Measurements from ENCODE around the gene CDKL4.
"Not testable (repeated sequence)": the region's sequence is repeated elsewhere in the genome, so short reads cannot be mapped to it uniquely, and the experiment has no call there.

CDKL4 gene

GRCh38 chr2:39141334-39142271 is 102.2 kb downstream of the CDKL4 start:
- H2AK5ac ChIP-seq (ENCODE audit: low read length, severe bottlenecking): no peak overlapping the region
- no peak overlapping the region for H3K18ac ChIP-seq (ENCODE audit: low read depth in 1 of 2, low read length in 2 of 2)
- no peak overlapping the region for H2BK5ac ChIP-seq (ENCODE audit: low read depth, low read length, poor library complexity, severe bottlenecking)
- H3K36me3 ChIP-seq (ENCODE audit: control insufficient read depth in 1 of 2, insufficient read depth in 2 of 2, low read depth in 1 of 2, low read length in 2 of 2): no peaks in the 10 kb centered on the region
- no peak for DNase-seq
- no peak overlapping the region for H4K8ac ChIP-seq (ENCODE audit: low read length)
- no peak overlapping the region for H3K4me2 ChIP-seq (ENCODE audit: low read length, poor library complexity, severe bottlenecking)
- H3K4me1 ChIP-seq (ENCODE audit: control insufficient read depth, insufficient read depth, low read depth, low read length): no peaks in the 10 kb centered on the region
- H3K4ac ChIP-seq (ENCODE audit: low read depth in 1 of 2, low read length in 2 of 2): no peak overlapping the region
- 63% methylated on average over 4 of the region's 8 CpGs for WGBS
- H2BK15ac ChIP-seq (ENCODE audit: low read depth, poor library complexity, severe bottlenecking): no peak overlapping the region
- no peak overlapping the region for H3K14ac ChIP-seq (ENCODE audit: low read length in 2 of 2)
- no peak overlapping the region for H2BK12ac ChIP-seq (ENCODE audit: low read length in 2 of 2)
- H3K27ac ChIP-seq (ENCODE audit: low read length, poor library complexity, severe bottlenecking): no peak overlapping the region
- no peak overlapping the region for H2AFZ ChIP-seq (ENCODE audit: low read depth, low read length)
- H3K27me3 ChIP-seq (ENCODE audit: control insufficient read depth in 1 of 2, insufficient read depth in 1 of 2, low read length in 2 of 2): no peaks in the 10 kb centered on the region
- no peak overlapping the region for H3K4me3 ChIP-seq (ENCODE audit: insufficient read depth in 1 of 2, low read depth in 1 of 2, low read length in 2 of 2)
- H3K23ac ChIP-seq (ENCODE audit: low read length in 2 of 2): no peak overlapping the region
- no peak overlapping the region for H2BK120ac ChIP-seq (ENCODE audit: low read depth, low read length)
- no peaks in the 10 kb centered on the region for H3K9me3 ChIP-seq (ENCODE audit: control insufficient read depth, low read length)
- H3K79me1 ChIP-seq (replicated peaks; ENCODE audit: low read length, poor library complexity, severe bottlenecking): no peaks in the 10 kb centered on the region
- no peak overlapping the region for H3K9ac ChIP-seq (ENCODE audit: low read length)
- H4K91ac ChIP-seq (ENCODE audit: low read length): no peak overlapping the region

GRCh38 chr2:39140948-39141333 is 102.8 kb downstream of the CDKL4 start:
- not testable (repeated sequence) for H3K4me1 ChIP-seq (ENCODE audit: control insufficient read depth, insufficient read depth, low read depth, low read length); H3K27ac ChIP-seq (ENCODE audit: low read length, poor library complexity, severe bottlenecking); H3K79me1 ChIP-seq (replicated peaks; ENCODE audit: low read length, poor library complexity, severe bottlenecking); H3K9me3 ChIP-seq (ENCODE audit: control insufficient read depth, low read length); H2BK12ac ChIP-seq (ENCODE audit: low read length in 2 of 2); H3K14ac ChIP-seq (ENCODE audit: low read length in 2 of 2); H3K18ac ChIP-seq (ENCODE audit: low read depth in 1 of 2, low read length in 2 of 2); H4K8ac ChIP-seq (ENCODE audit: low read length); H2BK120ac ChIP-seq (ENCODE audit: low read depth, low read length); H3K9ac ChIP-seq (ENCODE audit: low read length); DNase-seq; H3K4ac ChIP-seq (ENCODE audit: low read depth in 1 of 2, low read length in 2 of 2); H3K23ac ChIP-seq (ENCODE audit: low read length in 2 of 2); H2AK5ac ChIP-seq (ENCODE audit: low read length, severe bottlenecking); H3K4me3 ChIP-seq (ENCODE audit: insufficient read depth in 1 of 2, low read depth in 1 of 2, low read length in 2 of 2); H2BK15ac ChIP-seq (ENCODE audit: low read depth, poor library complexity, severe bottlenecking); H3K36me3 ChIP-seq (ENCODE audit: control insufficient read depth in 1 of 2, insufficient read depth in 2 of 2, low read depth in 1 of 2, low read length in 2 of 2); H4K91ac ChIP-seq (ENCODE audit: low read length); H2BK5ac ChIP-seq (ENCODE audit: low read depth, low read length, poor library complexity, severe bottlenecking); H3K27me3 ChIP-seq (ENCODE audit: control insufficient read depth in 1 of 2, insufficient read depth in 1 of 2, low read length in 2 of 2); H2AFZ ChIP-seq (ENCODE audit: low read depth, low read length); H3K4me2 ChIP-seq (ENCODE audit: low read length, poor library complexity, severe bottlenecking)
- WGBS: 100% methylated on average over 5 of the region's 7 CpGs

- Histone ChIP-seq H3K4me2 (ENCODE audit: low read length, poor library complexity, severe bottlenecking) (no peak overlapping the region), H2AFZ (ENCODE audit: low read depth, low read length) (no peak overlapping the region)
- WGBS: 80% methylated on average over 2 of the region's 3 CpGs
Observed at GRCh38 chr2:39140322-39140847, 103.4 kb downstream of the CDKL4 start.

GRCh38 chr2:39139511-39140237 is 104.1 kb downstream of the CDKL4 start:
- no peak for DNase-seq
- Histone ChIP-seq H2BK120ac (ENCODE audit: low read depth, low read length) (no peak overlapping the region), H3K79me1 (replicated peaks; ENCODE audit: low read length, poor library complexity, severe bottlenecking) (no peaks in the 10 kb centered on the region), H3K4me2 (ENCODE audit: low read length, poor library complexity, severe bottlenecking) (no peak overlapping the region), H2AK5ac (ENCODE audit: low read length, severe bottlenecking) (no peak overlapping the region), H3K18ac (ENCODE audit: low read depth in 1 of 2, low read length in 2 of 2) (no peak overlapping the region), H2AFZ (ENCODE audit: low read depth, low read length) (no peak overlapping the region), H3K9ac (ENCODE audit: low read length) (no peak overlapping the region), H3K27me3 (ENCODE audit: control insufficient read depth in 1 of 2, insufficient read depth in 1 of 2, low read length in 2 of 2) (no peaks in the 10 kb centered on the region), H3K9me3 (ENCODE audit: control insufficient read depth, low read length) (no peaks in the 10 kb centered on the region), H2BK5ac (ENCODE audit: low read depth, low read length, poor library complexity, severe bottlenecking) (no peak overlapping the region), H4K8ac (ENCODE audit: low read length) (no peak overlapping the region), H2BK15ac (ENCODE audit: low read depth, poor library complexity, severe bottlenecking) (no peak overlapping the region), H4K91ac (ENCODE audit: low read length) (no peak overlapping the region), H3K4ac (ENCODE audit: low read depth in 1 of 2, low read length in 2 of 2) (no peak overlapping the region), H3K14ac (ENCODE audit: low read length in 2 of 2) (no peak overlapping the region), H3K36me3 (ENCODE audit: control insufficient read depth in 1 of 2, insufficient read depth in 2 of 2, low read depth in 1 of 2, low read length in 2 of 2) (no peaks in the 10 kb centered on the region), H3K4me3 (ENCODE audit: insufficient read depth in 1 of 2, low read depth in 1 of 2, low read length in 2 of 2) (no peak overlapping the region), H3K27ac (ENCODE audit: low read length, poor library complexity, severe bottlenecking) (no peak overlapping the region), H2BK12ac (ENCODE audit: low read length in 2 of 2) (no peak overlapping the region), H3K4me1 (ENCODE audit: control insufficient read depth, insufficient read depth, low read depth, low read length) (no peaks in the 10 kb centered on the region), H3K23ac (ENCODE audit: low read length in 2 of 2) (no peak overlapping the region)
- WGBS: 60% methylated on average over 2 of the region's 2 CpGs

More at GRCh38 chr2:39140322-39140847, 103.4 kb downstream of the CDKL4 start:
- H2BK12ac ChIP-seq (ENCODE audit: low read length in 2 of 2): no peak overlapping the region
- H3K27me3 ChIP-seq (ENCODE audit: control insufficient read depth in 1 of 2, insufficient read depth in 1 of 2, low read length in 2 of 2): no peaks in the 10 kb centered on the region
- H2AK5ac ChIP-seq (ENCODE audit: low read length, severe bottlenecking): no peak overlapping the region
- no peak overlapping the region for H3K4me3 ChIP-seq (ENCODE audit: insufficient read depth in 1 of 2, low read depth in 1 of 2, low read length in 2 of 2)
- H3K14ac ChIP-seq (ENCODE audit: low read length in 2 of 2): no peak overlapping the region
- H3K18ac ChIP-seq (ENCODE audit: low read depth in 1 of 2, low read length in 2 of 2): no peak overlapping the region
- H4K91ac ChIP-seq (ENCODE audit: low read length): no peak overlapping the region
- no peaks in the 10 kb centered on the region for H3K4me1 ChIP-seq (ENCODE audit: control insufficient read depth, insufficient read depth, low read depth, low read length)
- no peaks in the 10 kb centered on the region for H3K36me3 ChIP-seq (ENCODE audit: control insufficient read depth in 1 of 2, insufficient read depth in 2 of 2, low read depth in 1 of 2, low read length in 2 of 2)
- H2BK15ac ChIP-seq (ENCODE audit: low read depth, poor library complexity, severe bottlenecking): no peak overlapping the region
- no peak overlapping the region for H3K27ac ChIP-seq (ENCODE audit: low read length, poor library complexity, severe bottlenecking)
- H2BK120ac ChIP-seq (ENCODE audit: low read depth, low read length): no peak overlapping the region
- H3K23ac ChIP-seq (ENCODE audit: low read length in 2 of 2): no peak overlapping the region
- H3K9ac ChIP-seq (ENCODE audit: low read length): no peak overlapping the region
- H4K8ac ChIP-seq (ENCODE audit: low read length): no peak overlapping the region
- H3K9me3 ChIP-seq (ENCODE audit: control insufficient read depth, low read length): no peaks in the 10 kb centered on the region
- DNase-seq: no peak
- H3K4ac ChIP-seq (ENCODE audit: low read depth in 1 of 2, low read length in 2 of 2): no peak overlapping the region
- no peak overlapping the region for H2BK5ac ChIP-seq (ENCODE audit: low read depth, low read length, poor library complexity, severe bottlenecking)
- H3K79me1 ChIP-seq (replicated peaks; ENCODE audit: low read length, poor library complexity, severe bottlenecking): no peaks in the 10 kb centered on the region

Measured in mesenchymal stem cell (in vitro differentiated cells and primary cell).